Gastroesophageal sphincter (tissue), 3 donors: Measurements from ENCODE around the gene P4HB.

Source experiments
- CTCF ChIP-seq, 4 experiments: fragments of 200-600 bp in 2 of 4; fragments of 450-650 bp in 2 of 4; sonication (generic) in 1 of 4; IDR thresholded peaks; one replicate each; pipeline ENCODE4 v1.5.1; 2017 to 2019; ENCODE audit warnings: antibody characterized with exemption in 4 of 4, mild to moderate bottlenecking in 2 of 4, moderate library complexity in 2 of 4
- EP300 ChIP-seq: sonication (generic); formaldehyde crosslinking; IDR thresholded peaks from one replicate; pipeline ENCODE4 v1.6.1; 2017; ENCODE audit warnings: antibody characterized with exemption, mild to moderate bottlenecking
- POLR2A ChIP-seq, 2 donors: fragments of 450-650 bp; IDR thresholded peaks; one replicate each; pipeline ENCODE4 v1.6.1; 2017; ENCODE audit warnings: antibody characterized with exemption in 2 of 2, mild to moderate bottlenecking in 2 of 2, moderate library complexity in 1 of 2
- POLR2AphosphoS5 ChIP-seq: sonication (generic); formaldehyde crosslinking; IDR thresholded peaks from one replicate; pipeline ENCODE4 v1.6.1; 2017; ENCODE audit warnings: antibody characterized with exemption

- TF ChIP-seq CTCF (IDR thresholded peaks at IDR 0.05): no peak
- TF ChIP-seq POLR2A (IDR thresholded peaks at IDR 0.05): no peak
- no peak for TF ChIP-seq POLR2AphosphoS5
- no peak for TF ChIP-seq EP300
Measured at GRCh38 chr17:81907219-81908145, 47.1 kb upstream of the P4HB start.
